CD4-positive, CD25-positive, alpha-beta regulatory T cell (primary cell): ENCODE results near the gene PKD1L1. TPM values are rescaled to one million over a fixed set of nuclear protein-coding genes. Genes with fewer than 3 reads are reported as not detected.

Source experiments
- polyA plus RNA-seq, 4 donors: library from polyadenylated mRNA; unstranded; fragments of 300-500 nt; fragmentation: Illumina TruSeq; gene quantifications; one replicate each; pipeline ENCODE4 v1.2.3, GENCODE V29; 2021
- total RNA-seq: library from RNA; stranded (reverse); gene quantifications from one replicate; pipeline ENCODE4 v1.2.3, GENCODE V29; 2022

The PKD1L1 gene
- total and polyA plus RNA-seq, 5 donors from 2014 or later = 0.02 to 0.17 (median 0.06) TPM; not detected in 2

Other genes starting within 250 kb of the PKD1L1 start
- gene HUS1, start 31.1 kb upstream of the PKD1L1 start, total RNA-seq = 68.1 TPM
- 10 to 100 TPM; 30.2 to 39.5 (median 32.8) TPM for gene HUS1, start 31.1 kb upstream of the PKD1L1 start, polyA plus RNA-seq
- gene SUN3, start 80.6 kb upstream of the PKD1L1 start, total RNA-seq = not detected
- gene SUN3, start 80.6 kb upstream of the PKD1L1 start, polyA plus RNA-seq = not detected
- not detected for gene C7orf57, start 87.1 kb upstream of the PKD1L1 start, total RNA-seq
- gene C7orf57, start 87.1 kb upstream of the PKD1L1 start, polyA plus RNA-seq = not detected
- 66.6 TPM for gene UPP1, start 140.8 kb upstream of the PKD1L1 start, total RNA-seq
- 100 to 1,000 TPM in 3 of 4 donors, 10 to 100 TPM in 1; 98.1 to 123 (median 110) TPM for gene UPP1, start 140.8 kb upstream of the PKD1L1 start, polyA plus RNA-seq
- 1.1 TPM for gene ABCA13, start 223.0 kb upstream of the PKD1L1 start, total RNA-seq
- gene ABCA13, start 223.0 kb upstream of the PKD1L1 start, polyA plus RNA-seq = not detected